Ectodermal cell (in vitro differentiated cells): ENCODE results near the gene USPL1.
"Not testable (repeated sequence)": the region's sequence is repeated elsewhere in the genome, so short reads cannot be mapped to it uniquely, and the experiment has no call there.

Experiments
- H3K27ac ChIP-seq: 2 replicates; pipeline ENCODE4 v1.7.0; 2013; ENCODE audit warnings: mild to moderate bottlenecking, low read depth, low read length; ENCODE audit not compliant: insufficient read depth, poor library complexity, severe bottlenecking
- H3K27me3 ChIP-seq: 2 replicates; pipeline ENCODE4 v1.7.0; 2013; ENCODE audit warnings: mild to moderate bottlenecking, low read length; ENCODE audit not compliant: insufficient read depth, control insufficient read depth, poor library complexity, severe bottlenecking
- H3K36me3 ChIP-seq: one replicate; pipeline ENCODE4 v1.7.0; 2013; ENCODE audit warnings: low read length; ENCODE audit not compliant: control insufficient read depth, insufficient read depth
- H3K4me1 ChIP-seq: one replicate; pipeline ENCODE4 v1.7.0; 2013; ENCODE audit warnings: low read length; ENCODE audit not compliant: control insufficient read depth, insufficient read depth
- H3K4me3 ChIP-seq: 2 replicates; pipeline ENCODE4 v1.7.0; 2013; ENCODE audit warnings: low read depth, low read length, control low read depth; ENCODE audit not compliant: insufficient read depth
- H3K9me3 ChIP-seq: 2 replicates; pipeline ENCODE4 v1.7.0; 2013; ENCODE audit warnings: mild to moderate bottlenecking, low read length, moderate library complexity; ENCODE audit not compliant: control insufficient read depth
- WGBS, 2 experiments: methylation state at CpG; one replicate each; pipeline ENCODE4 v1.1.7; 2013; ENCODE audit warnings: missing lambda C conversion rate in 2 of 2; 5-methylcytosine and 5-hydroxymethylcytosine counted together

Gene USPL1

DNA sequence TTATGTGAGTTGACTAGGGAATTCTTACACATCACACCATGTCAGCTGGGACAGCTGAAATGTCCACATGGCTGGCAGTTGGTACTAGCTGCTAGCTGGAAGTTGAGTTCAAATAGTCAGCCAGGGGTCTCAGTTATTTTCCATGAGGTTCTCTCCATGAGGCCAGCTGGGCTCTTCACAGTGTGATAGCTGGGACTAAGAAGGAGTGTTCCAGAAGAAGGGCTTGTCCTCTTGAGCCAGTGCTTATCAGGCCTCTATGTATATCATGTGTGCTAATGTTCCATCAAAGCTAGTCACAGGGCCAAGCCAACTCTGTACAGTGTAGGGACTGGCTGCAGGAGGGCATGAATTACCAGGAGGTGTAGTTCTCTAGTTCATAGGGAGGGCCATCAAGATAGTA, 11.8 kb downstream of the USPL1 start:
- no peak overlapping the region for H3K27ac ChIP-seq
- H3K27me3 ChIP-seq, result no peaks in the 10 kb centered on the region
- peaks cover 24% of the 10 kb centered on the region for H3K36me3 ChIP-seq
- H3K4me1 ChIP-seq, result no peaks in the 10 kb centered on the region
- H3K4me3 ChIP-seq, result no peak overlapping the region
- H3K9me3 ChIP-seq, result no peaks in the 10 kb centered on the region

DNA sequence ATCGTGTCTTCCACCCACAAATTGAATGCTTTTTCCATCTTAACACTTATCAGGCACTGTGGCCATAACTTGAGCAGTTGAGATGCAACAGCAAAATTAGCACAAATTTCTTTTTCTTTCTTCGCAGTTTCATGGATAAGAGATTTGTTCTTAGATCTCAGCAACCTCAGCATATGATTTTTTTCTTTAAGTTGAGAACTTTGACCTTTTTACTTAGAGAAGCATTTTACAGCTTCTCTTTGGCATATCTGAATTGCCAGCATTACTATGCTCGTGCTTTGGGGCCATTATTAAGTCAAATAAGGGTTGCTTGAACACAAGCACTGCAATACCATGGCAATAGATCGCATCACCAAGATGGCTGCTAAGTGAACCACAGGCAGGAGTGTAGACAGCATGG, 16.1 kb downstream of the USPL1 start:
- no peaks in the 10 kb centered on the region for H3K9me3 ChIP-seq
- no peak overlapping the region for H3K27ac ChIP-seq
- H3K36me3 ChIP-seq, result peaks cover 24% of the 10 kb centered on the region
- WGBS, 2 experiments, result 95 to 96% methylated on average over 4 of the region's 4 CpGs
- H3K4me3 ChIP-seq, result no peak overlapping the region
- H3K27me3 ChIP-seq, result no peaks in the 10 kb centered on the region
- no peaks in the 10 kb centered on the region for H3K4me1 ChIP-seq

DNA sequence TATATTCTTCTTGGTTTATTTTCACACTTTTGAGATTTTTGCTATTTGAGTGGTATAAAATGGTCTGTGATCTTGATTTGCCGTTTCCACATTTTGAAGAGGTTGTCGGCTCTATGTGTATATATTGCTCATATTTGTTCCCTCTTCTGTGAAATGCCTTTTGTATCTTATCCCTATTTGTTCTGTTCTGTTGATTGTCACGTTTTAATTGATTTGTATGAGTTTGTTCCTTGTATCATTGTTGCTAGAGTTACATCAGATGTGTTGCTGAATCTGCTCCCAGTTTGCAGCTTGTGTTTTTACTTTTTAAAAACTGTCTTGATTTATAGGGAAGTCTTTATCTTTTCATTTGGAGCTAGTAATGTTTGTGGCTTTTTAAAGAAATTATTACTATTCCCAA, 17.1 kb downstream of the USPL1 start:
- Histone ChIP-seq H3K4me3 (no peak overlapping the region), H3K36me3 (peaks cover 24% of the 10 kb centered on the region), H3K9me3 (no peaks in the 10 kb centered on the region), H3K27ac (no peak overlapping the region), H3K27me3 (no peaks in the 10 kb centered on the region), H3K4me1 (no peaks in the 10 kb centered on the region)
- 90 to 96% methylated on average over 3 of the region's 3 CpGs for WGBS, 2 experiments

DNA sequence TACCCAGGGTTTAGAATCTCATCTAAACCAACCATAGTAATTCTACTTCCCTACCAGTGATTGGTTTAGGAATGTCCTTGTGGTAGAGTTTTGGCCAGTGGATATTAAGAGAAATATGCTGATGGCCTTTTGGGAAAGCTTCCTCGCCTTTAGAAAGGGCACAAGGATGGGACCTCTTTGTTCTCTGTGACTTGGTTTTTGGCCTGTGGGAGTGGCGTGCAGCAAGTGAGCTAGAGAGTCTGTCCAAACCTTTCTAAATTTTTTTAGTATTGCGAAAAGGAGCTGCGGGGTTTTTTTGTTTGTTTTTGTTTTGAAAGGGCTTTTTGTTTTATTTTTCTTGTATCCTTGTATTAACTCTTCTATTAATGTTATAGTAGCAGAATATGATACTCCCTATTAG, 20.6 kb downstream of the USPL1 start:
- H3K27me3 ChIP-seq, result no peaks in the 10 kb centered on the region
- H3K4me3 ChIP-seq, result no peak overlapping the region
- H3K36me3 ChIP-seq, result peaks cover 17% of the 10 kb centered on the region
- H3K27ac ChIP-seq, result no peak overlapping the region
- H3K9me3 ChIP-seq, result no peaks in the 10 kb centered on the region
- no peaks in the 10 kb centered on the region for H3K4me1 ChIP-seq
- WGBS, 2 experiments, result 95 to 100% methylated on average over 2 to 4 of the region's 4 CpGs

DNA sequence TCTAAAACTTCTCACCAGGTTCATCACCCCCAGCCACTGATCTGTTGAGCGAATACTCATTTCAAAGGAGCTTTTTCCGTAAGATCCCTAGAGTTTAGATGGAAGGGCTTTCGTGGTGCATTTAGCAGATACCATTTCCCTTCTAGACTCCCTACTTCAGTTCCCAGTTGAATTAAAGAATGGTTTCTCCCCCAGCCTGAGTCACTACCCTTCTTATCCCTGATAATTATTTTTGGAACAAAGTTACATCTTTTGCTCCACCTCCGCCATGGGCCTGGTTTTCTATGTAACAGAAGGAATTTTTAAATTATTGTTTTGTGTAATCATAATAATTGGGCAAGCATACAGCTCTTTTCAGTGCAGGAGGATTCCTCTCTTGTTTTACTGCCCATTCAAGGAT, 22.0 kb downstream of the USPL1 start:
- no peaks in the 10 kb centered on the region for H3K4me1 ChIP-seq
- H3K27ac ChIP-seq, result no peak overlapping the region
- 93 to 95% methylated on average over 3 to 4 of the region's 4 CpGs for WGBS, 2 experiments
- no peaks in the 10 kb centered on the region for H3K9me3 ChIP-seq
- peaks cover 11% of the 10 kb centered on the region for H3K36me3 ChIP-seq
- H3K4me3 ChIP-seq, result no peak overlapping the region
- H3K27me3 ChIP-seq, result no peaks in the 10 kb centered on the region

DNA sequence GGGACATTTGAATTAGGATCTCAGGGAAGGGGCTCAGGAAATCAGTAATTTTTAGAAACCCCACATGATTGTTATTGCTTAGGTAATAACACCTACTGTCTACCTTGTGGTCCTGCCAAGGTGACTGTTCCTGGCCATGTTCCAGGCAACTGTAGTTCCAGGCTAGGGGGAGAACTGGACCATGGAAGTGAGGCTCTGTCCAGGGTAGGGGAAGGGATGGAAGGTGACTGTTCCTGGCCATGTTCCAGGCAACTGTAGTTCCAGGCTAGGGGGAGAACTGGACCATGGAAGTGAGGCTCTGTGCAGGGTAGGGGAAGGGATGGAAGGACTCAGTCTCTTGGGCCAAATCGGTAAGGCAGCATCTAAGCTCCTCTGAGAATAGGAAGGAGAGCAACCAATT, 23.5 kb downstream of the USPL1 start:
- 87 to 100% methylated on average over 1 of the region's 1 CpG for WGBS, 2 experiments
- H3K4me1 ChIP-seq, H3K4me3 ChIP-seq, H3K27ac ChIP-seq, H3K27me3 ChIP-seq, H3K9me3 ChIP-seq: not testable (repeated sequence)
- peaks cover 16% of the 10 kb centered on the region for H3K36me3 ChIP-seq

DNA sequence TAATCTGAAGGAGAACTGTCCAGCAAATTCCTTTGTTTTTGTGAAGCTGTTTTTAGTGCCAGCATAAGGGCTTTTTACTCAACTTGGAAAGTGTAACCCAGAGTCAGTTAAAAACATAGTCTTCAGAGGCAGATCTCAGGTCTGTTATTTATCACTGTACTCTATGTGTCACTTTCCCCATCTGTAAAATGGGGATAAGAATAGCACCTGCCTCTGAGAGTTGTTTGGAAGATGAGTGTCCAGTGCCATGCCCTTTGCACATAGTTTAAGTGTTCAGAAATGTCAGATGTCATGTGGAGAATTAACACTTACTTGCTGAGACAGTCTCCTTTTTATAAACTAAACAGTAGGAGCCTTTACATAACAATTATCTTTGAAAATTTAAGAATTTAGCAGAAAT, 27.9 kb downstream of the USPL1 start:
- no peaks in the 10 kb centered on the region for H3K27me3 ChIP-seq
- no peak overlapping the region for H3K4me3 ChIP-seq
- no peak overlapping the region for H3K27ac ChIP-seq
- no peaks in the 10 kb centered on the region for H3K9me3 ChIP-seq
- H3K36me3 ChIP-seq, result peaks cover 41% of the 10 kb centered on the region
- no peaks in the 10 kb centered on the region for H3K4me1 ChIP-seq

DNA sequence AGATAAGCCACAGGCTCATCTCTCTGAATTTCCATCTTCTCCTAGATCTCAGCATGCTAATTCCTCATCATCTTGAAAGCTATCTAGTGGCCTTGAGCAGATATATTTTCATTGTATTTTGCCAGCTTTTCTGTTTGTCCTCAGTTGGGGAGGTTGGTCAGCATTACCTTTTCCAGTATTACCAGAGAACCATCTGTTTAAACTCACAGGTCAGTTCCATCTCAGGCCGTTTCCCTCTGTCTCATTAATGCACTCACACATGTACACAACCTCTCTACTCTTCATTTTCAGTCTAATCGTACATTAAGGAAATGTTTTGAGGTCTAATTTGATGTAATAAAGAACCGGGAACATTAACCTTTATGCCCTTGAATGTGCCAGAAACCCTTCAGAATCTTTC, 29.7 kb downstream of the USPL1 start:
- Histone ChIP-seq H3K27me3 (no peaks in the 10 kb centered on the region), H3K4me3 (no peak overlapping the region), H3K36me3 (peaks cover 41% of the 10 kb centered on the region), H3K27ac (no peak overlapping the region), H3K9me3 (no peaks in the 10 kb centered on the region), H3K4me1 (no peaks in the 10 kb centered on the region)
- 91 to 95% methylated on average over 1 to 3 of the region's 3 CpGs for WGBS, 2 experiments

DNA sequence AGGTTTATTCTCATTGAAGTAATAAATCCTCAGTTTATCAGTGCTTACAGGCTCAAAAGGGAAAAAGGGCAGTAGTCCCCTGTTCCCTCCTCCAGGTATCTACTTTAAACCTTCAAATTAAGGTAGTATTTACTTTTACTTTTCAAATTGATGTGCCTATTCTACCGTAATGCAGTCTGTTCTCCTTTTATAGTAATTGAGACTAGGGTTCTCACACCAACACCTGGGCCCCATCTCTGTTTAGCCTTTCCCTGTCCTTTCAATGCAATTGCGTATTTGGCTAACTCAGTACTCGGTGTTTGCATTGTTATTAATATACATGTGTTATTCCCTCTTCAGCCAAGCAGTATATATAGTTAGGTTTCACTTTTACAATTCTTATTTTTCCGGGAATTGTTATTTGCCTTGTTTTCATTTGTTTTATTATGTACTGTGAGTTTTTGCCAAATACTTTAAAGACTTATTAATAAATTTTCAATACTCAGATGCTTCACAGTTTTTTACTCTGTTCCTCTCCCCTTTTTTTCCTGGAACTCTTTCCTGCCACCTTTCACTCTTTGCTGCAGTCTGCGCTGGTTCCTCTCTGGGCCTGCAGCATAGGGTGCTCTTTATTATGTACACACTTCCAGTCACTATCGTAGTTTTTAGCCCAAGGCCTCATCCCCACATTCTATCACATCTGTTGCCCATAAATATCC, 30.3 kb downstream of the USPL1 start:
- Histone ChIP-seq H3K9me3 (no peaks in the 10 kb centered on the region), H3K4me3 (no peak overlapping the region), H3K4me1 (no peaks in the 10 kb centered on the region), H3K36me3 (peaks cover 36% of the 10 kb centered on the region), H3K27ac (no peak overlapping the region), H3K27me3 (no peaks in the 10 kb centered on the region)
- 97 to 98% methylated on average over 5 of the region's 6 CpGs for WGBS, 2 experiments

DNA sequence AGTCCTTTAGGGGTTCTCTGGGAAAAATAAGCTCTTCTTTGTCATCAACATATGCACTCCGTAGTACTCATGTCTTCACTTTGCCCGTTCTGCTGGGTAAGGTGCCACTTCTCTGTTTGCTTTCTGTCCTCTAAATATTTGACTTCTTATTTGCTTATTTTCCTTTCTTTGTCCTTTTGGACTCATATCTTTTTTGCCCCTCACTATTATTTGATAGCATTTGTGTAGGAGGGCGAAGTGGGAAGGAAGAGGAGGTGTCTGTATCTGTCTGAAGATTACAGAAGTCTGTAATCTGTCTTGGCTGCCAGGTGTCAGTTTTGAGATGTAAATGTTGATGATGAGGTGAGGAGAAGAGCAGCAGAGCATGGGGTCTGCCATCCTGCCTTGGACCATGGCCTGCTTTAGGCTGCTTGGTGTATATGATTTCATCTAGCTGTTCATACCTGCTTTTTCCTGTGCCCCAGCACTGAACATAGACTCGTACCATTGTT, 30.8 kb downstream of the USPL1 start:
- H3K9me3 ChIP-seq, result no peaks in the 10 kb centered on the region
- H3K4me3 ChIP-seq, result no peak overlapping the region
- WGBS, 2 experiments, result 95 to 96% methylated on average over 4 of the region's 4 CpGs
- no peak overlapping the region for H3K27ac ChIP-seq
- H3K36me3 ChIP-seq, result peaks cover 31% of the 10 kb centered on the region
- no peaks in the 10 kb centered on the region for H3K4me1 ChIP-seq
- H3K27me3 ChIP-seq, result no peaks in the 10 kb centered on the region

DNA sequence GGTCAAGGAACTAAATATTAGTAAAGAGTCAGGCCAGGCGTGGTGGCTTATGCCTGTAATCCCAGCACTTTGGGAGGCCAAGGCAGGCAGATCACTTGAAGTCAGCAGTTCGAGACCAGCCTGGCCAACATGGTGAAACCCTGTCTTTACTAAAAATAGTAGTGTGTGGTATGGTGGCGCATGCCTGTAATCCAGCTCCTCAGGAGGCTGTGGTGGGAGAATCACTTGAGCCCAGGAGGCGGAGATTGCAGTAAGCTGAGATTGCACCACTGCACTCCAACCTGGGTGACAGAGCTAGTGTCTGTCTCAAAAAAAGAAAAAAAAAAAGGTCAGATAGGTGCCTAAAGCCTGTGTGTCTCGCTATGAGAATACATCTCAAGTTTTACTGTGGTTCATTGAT, 33.9 kb downstream of the USPL1 start:
- H3K4me1 ChIP-seq, H3K4me3 ChIP-seq, H3K27ac ChIP-seq, H3K9me3 ChIP-seq, H3K27me3 ChIP-seq: not testable (repeated sequence)
- 90 to 96% methylated on average over 5 of the region's 5 CpGs for WGBS, 2 experiments
- peaks cover 28% of the 10 kb centered on the region for H3K36me3 ChIP-seq
